Measurements from ENCODE around the gene CASP8.

DNA sequence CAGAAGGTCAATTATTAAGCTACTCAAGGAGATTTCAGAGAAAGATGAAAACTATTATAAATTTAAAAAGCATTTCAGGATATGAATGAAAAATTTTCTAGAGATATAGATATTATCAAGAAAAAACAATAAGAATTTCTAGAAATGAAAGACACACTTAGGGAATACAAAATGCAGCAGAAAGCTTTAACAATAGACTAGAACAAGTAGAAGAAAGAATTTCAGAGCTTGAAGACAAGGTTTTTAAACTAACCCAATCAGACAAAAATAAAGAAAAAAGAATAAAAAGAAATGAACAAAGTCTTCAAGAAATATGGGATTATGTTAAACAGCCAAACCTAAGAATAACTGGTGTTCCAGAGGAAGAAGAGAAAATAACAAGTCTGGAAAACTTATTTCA, 62.4 kb downstream of the CASP8 start:
- no peak for TF ChIP-seq EZH2 (IDR thresholded peaks at IDR 0.05; ENCODE audit: borderline replicate concordance, low read depth, low read length, severe bottlenecking)
- TF ChIP-seq, protein P1, sequence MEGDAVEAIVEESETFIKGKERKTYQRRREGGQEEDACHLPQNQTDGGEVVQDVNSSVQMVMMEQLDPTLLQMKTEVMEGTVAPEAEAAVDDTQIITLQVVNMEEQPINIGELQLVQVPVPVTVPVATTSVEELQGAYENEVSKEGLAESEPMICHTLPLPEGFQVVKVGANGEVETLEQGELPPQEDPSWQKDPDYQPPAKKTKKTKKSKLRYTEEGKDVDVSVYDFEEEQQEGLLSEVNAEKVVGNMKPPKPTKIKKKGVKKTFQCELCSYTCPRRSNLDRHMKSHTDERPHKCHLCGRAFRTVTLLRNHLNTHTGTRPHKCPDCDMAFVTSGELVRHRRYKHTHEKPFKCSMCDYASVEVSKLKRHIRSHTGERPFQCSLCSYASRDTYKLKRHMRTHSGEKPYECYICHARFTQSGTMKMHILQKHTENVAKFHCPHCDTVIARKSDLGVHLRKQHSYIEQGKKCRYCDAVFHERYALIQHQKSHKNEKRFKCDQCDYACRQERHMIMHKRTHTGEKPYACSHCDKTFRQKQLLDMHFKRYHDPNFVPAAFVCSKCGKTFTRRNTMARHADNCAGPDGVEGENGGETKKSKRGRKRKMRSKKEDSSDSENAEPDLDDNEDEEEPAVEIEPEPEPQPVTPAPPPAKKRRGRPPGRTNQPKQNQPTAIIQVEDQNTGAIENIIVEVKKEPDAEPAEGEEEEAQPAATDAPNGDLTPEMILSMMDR (IDR thresholded peaks at IDR 0.05; ENCODE audit: borderline replicate concordance, extremely low read depth, low read length, poor library complexity, severe bottlenecking): no peak

Measured in DND-41 (cell line).